WI38 (cell line): ENCODE measurements around the gene ATP12A.

Source experiments
- H3K4me3 ChIP-seq: 2 replicates; pipeline ENCODE4 v1.5.1; 2011; ENCODE audit warnings: low read depth, mild to moderate bottlenecking, control low read depth, low read length
- CTCF ChIP-seq: IDR thresholded peaks from 2 replicates; pipeline ENCODE4 v1.5.1; 2012; ENCODE audit warnings: low read depth, mild to moderate bottlenecking, control low read depth, low read length

The ATP12A gene

GRCh38 chr13:24680258-24680920 is at the start of gene ATP12A:
TSS of gene ATP12A (plus strand) at chr13:24680408. CDS start at chr13:24680744, 336 bp downstream.
- H3K4me3 ChIP-seq, result no peak within 1 kb of the TSS
- no peak for TF ChIP-seq CTCF

- TF ChIP-seq CTCF, result no peak
- H3K4me3 ChIP-seq, result no peak overlapping the region
These were observed 49.2 kb upstream of the ATP12A start for GRCh38 chr13:24630851-24631620.

DNA sequence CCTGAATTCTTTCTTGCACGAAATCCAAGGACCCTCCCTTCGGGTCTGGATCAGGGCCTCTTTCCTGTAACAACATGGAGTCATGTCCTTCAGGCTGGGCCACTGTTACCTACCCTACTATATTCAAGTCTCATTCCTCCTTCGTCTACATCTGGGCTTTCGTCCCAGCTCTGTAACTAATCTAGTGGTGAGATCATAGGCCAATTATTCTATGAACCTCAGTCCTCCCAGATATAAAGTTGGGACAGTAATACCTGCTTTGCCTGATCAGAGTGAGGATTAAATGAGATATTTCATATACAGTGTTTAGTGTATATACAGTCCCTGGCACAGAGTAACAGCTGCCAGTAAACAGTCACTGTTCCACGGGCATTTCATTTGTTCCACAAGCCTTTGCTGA is 48.3 kb upstream of the ATP12A start:
- no peak for TF ChIP-seq CTCF

DNA sequence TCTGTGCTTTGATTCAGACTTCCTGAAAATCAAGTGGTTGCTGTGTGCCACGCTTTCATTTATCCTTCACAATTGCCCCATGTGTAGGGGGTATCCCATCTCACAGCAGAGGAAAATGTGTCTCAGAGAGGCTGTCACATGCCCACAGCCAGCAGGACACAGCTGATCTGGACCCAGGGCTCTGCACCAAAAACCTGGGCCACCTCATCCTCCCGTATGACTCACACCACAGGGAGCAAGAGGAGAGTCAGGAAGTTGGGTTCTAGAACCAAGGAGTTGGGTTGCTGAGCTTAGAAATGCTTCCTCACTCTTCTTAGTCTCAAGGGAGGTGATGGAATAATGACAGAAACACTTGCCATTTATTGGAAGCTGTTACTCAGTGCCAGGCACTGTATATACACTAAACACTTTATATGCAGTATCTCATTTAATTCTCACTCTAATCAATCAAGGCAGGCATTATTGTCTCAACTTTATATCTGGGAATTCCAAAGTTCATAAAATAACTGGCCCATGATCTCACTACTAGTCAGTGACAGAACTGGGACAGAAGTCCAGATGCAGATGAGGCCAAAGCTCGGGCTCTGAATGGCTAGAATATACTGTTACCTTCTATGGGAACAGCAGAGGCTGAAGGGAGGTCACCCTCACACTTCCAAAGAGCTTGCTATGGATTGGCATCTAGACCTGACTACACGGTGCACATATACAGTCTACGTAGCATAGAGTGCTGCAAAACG is 47.7 kb upstream of the ATP12A start:
- H3K4me3 ChIP-seq, result no peak overlapping the region
- TF ChIP-seq CTCF, result no peak

More for the DNA sequence above, 48.3 kb upstream of the ATP12A start:
- no peak overlapping the region for H3K4me3 ChIP-seq

DNA sequence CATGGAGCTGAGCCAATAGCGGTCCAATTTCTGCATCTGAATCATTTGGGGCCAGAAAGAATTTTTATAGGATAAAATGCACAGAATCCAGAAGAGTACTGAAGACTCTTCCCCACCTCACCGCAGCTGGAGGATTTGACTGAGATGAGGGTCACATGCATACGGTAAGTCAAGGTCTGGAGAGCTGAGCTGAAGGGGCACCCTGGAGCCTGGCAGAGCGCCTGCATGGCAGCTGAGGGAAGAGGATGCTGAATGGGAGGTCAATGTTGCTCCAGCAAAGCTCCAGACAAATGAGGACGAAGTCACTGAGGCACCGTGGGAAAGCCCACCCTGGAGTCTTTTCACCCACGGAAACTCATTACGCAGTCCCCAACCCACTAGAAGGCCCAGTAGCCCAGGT is 43.4 kb upstream of the ATP12A start:
- no peak for TF ChIP-seq CTCF

GRCh38 chr13:24638096-24638495 is 42.1 kb upstream of the ATP12A start:
- TF ChIP-seq CTCF, result no peak
- H3K4me3 ChIP-seq, result no peak overlapping the region

More for the DNA sequence above, 43.4 kb upstream of the ATP12A start:
- H3K4me3 ChIP-seq, result no peak overlapping the region
